A673 (cell line): ENCODE data around the gene PIGN.

ENCODE experiments used
- EZH2 ChIP-seq: fragments of 200-600 bp; sonication (generic); IDR thresholded peaks from 2 replicates; pipeline ENCODE4 v1.6.1; 2017; ENCODE audit warnings: borderline replicate concordance, low read depth, mild to moderate bottlenecking, mixed read lengths, antibody characterized with exemption, low read length; ENCODE audit not compliant: poor library complexity, severe bottlenecking
- TF ChIP-seq, protein P1 (sequence below): fragments of 300-800, 200-600 bp; sonication (generic); conservative IDR thresholded peaks from 2 replicates; pipeline ENCODE4 v1.5.1; 2017; ENCODE audit warnings: low read depth, mild to moderate bottlenecking, antibody characterized with exemption, low read length, moderate library complexity, mixed read lengths

- TF ChIP-seq, protein P1, sequence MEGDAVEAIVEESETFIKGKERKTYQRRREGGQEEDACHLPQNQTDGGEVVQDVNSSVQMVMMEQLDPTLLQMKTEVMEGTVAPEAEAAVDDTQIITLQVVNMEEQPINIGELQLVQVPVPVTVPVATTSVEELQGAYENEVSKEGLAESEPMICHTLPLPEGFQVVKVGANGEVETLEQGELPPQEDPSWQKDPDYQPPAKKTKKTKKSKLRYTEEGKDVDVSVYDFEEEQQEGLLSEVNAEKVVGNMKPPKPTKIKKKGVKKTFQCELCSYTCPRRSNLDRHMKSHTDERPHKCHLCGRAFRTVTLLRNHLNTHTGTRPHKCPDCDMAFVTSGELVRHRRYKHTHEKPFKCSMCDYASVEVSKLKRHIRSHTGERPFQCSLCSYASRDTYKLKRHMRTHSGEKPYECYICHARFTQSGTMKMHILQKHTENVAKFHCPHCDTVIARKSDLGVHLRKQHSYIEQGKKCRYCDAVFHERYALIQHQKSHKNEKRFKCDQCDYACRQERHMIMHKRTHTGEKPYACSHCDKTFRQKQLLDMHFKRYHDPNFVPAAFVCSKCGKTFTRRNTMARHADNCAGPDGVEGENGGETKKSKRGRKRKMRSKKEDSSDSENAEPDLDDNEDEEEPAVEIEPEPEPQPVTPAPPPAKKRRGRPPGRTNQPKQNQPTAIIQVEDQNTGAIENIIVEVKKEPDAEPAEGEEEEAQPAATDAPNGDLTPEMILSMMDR: no peak
- TF ChIP-seq EZH2: no peak
Observed at GRCh38 chr18:62186774-62187542, at the start of gene PIGN, which contains the start of gene RELCH.
